Measurements from ENCODE around the gene EML6.
"Not testable (repeated sequence)": the region's sequence is repeated elsewhere in the genome, so short reads cannot be mapped to it uniquely, and the experiment has no call there.

The EML6 gene

GRCh38 chr2:54975598-54976492, 252.4 kb downstream of the EML6 start:
- no peak for DNase-seq

DNA sequence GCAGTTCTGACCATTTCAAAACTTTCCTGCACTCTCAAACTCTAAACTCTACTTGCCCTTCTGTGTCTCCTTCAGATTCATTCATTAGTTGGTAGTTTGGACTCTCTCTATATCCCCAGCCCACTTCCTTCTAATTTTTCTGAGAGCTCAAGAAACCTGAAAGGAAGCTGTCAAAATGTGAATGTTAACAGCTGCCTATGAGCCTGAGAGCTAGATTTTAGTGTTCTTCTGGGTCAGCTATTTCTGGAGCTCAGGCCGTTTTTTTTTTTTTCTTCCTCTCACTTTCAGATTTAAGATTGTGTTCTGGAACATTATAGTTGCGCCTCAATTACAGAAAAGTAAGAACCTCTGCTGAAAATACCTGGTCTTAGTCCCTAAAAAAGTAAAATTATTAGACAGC, 253.7 kb downstream of the EML6 start:
- DNase-seq = no peak

DNA sequence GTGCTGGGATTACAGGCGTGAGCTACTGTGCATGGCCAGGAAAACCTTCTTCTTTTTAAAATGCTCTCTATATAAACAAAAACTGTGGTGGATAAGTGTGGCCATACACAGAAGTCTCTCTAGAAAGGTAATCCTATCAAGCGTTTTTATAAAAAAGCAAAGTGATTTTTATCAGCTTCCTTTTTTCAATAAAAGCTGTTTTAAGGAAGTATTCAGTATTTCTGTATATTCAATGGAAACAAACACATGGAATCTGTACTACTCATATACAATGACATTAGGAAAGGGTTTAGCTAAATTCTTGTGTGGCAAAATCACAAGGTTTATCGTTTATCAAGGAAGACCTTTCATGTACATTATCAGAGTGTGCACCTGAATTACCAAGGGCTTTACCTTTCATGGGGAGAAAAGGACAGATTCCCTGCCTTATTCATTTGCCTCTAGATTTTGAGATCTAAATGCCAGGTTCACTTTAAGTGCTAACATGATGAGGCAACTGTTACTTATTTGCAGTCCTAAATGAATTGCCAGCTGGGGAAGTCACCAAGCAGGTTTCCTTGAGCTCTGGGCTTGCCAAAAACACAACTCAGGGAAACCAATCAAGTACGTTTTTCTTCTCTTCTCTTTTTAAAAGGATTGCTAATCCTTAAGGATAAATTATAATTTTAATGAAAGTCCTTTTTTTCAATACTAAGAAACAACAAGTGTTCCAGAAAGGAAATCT, 256.0 kb downstream of the EML6 start:
- no peak for DNase-seq

DNA sequence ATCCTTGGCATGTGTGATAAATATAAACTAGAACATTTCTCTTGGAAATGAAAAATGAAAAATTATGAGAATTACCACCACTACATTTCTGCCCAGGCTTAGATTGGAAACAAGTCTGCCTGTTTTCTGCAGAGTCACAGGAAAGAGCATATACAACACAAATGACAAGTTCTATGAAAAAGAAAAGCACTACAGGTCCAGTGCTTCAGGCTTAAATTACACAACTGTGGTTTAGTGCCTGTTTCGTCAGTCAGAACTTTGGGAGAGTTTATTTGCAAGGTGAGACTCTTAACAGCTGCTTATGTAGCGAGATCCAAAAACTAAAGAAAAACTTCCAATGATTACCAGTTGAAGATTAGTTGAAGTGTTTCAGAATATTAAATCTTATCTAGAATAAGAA, 257.9 kb downstream of the EML6 start:
- DNase-seq = no peak

GRCh38 chr2:54983345-54984220, 260.1 kb downstream of the EML6 start:
- no peak for DNase-seq

DNA sequence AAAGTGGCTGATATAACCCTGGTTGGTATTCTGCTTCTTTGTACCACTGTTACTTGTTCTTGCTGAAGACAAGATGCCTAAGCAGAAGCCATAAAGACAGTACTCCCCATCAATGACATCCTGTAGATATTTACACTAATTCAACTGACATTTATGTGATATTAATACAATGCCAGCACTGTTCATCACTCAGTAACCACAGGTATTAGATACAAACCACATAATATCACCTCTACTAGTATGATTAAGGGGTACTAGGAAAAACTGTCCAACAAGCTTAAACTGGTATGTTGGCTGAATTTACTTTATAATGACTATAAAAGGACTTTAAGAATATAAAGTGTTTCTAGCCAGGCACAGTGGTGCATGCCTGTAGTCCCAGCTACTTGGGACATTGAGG, 261.0 kb downstream of the EML6 start:
- no peak for DNase-seq

- DNase-seq = no peak
Measured at GRCh38 chr2:54986264-54986663, 262.8 kb downstream of the EML6 start.

- no peak for DNase-seq
Measured at GRCh38 chr2:54988612-54989011, 265.1 kb downstream of the EML6 start.

DNA sequence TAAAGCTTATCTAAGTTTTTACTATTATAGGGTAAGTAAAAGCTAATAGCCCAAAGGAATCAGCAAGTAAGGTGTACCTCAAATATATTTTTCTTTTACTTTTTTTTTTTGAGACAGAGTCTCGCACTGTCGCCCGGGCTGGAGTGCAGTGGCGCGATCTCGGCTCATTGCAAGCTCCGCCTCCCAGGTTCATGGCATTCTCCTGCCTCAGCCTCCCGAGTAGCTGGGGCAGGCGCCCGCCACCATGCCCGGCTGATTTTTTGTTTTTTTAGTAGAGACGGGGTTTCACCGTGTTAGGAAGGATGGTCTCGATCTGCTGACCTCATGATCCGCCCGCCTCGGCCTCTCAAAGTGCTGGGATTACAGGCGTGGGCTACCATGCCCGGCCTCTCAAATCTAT, 267.2 kb downstream of the EML6 start:
- DNase-seq = not testable (repeated sequence)

GRCh38 chr2:54995553-54995952, 272.1 kb downstream of the EML6 start:
- no peak for DNase-seq

DNA sequence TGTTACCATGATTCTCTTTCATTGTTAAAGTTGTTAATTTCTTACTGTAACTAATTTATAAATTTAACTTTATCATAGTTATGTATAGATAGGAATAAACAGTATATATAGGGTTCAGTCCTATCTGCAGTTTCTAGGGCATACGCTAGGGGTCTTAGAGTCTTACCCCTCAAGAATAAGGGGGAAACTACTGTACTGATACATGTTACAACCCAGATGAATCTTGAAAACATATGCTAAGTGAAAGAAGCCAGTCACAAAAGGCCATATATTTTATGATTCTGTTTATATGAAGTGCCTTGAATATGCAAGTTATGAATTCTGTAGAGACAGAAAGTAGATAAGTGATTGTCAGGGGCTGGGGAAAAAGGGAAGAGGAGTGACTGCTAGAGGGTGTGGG, 274.4 kb downstream of the EML6 start:
- DNase-seq = no peak

DNA sequence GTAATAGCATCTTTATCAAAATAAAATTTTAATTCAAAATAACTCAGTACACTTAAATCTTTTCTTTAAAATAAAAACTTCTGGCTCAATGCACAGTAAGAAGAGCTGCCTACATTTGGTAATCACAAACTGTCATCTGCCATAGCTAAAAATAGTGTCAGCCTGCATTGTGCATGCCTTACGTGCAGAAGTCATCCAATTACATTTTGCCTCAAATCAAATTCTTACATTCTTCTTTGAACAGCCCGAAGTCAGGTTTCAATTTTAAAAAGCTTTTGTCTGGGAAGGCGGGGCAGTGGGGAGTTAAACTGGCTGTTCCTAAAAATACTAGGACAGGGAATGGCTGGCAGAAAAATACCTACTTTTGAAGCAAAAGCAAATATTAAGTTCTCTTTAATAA, 275.7 kb downstream of the EML6 start:
- DNase-seq = no peak

DNA sequence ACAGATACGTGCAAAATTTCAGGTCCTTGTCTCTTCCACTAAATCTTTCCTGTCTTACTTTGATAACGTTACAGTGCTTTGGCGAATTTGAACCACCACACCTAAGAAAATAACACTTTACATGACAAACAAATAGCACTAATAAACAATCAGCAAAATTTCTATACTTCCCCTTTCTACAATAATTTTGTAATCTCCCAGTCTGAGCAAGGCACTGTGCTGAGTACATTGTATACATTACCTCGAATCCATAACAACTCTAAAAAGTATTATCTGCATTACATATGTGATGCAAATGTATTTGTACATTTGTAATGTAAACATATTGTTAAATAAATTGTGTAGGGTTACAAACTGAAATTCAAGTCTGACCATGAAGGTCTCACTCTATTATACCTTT, 276.9 kb downstream of the EML6 start:
- DNase-seq = no peak

- DNase-seq = no peak
Measured at GRCh38 chr2:55001716-55002115, 278.3 kb downstream of the EML6 start.

DNA sequence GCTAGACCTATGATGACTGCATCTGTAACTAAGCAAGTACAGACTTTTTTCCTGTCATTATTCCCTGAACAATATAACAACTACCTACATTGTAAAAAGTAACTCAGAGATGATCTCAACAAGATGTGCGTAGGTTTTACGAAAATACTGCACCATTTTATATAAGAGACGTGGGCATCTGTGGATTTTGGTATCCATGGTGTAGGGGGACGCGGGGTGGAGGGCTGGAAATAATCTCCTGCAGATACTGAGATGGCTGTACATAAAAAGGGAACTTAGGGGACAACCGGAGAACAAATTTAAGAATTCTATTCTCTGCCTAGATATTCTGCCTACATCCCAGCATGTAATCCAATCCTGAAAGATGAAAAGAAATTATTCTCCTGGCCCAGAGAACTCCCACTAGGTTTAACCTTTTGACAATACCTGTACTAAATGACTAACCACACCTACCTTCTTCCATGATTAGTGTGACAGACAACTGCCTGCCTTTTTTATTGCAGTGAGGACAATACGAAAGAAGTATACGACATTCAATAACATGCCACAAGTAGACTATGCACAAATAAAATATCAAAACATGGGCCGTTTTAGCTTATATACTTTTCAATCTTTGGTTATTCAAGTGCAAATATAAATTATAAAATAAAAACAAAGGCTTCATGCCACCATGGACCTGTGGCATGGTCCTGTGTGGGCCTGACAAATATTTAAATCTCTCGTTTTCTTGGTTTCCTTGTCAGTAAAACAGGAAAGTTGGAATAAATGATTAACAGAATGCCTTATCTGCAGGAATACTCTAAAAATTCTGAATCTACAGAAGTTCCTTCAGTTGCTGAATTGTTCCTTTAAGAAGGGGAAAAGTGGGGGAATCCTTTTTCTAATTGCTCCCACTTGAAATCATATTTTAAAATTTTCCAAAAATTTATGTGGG, 280.5 kb downstream of the EML6 start:
- no peak for DNase-seq

GRCh38 chr2:55006306-55006705, 282.8 kb downstream of the EML6 start:
- DNase-seq = no peak

GRCh38 chr2:55009277-55010060, 286.0 kb downstream of the EML6 start:
- no peak for DNase-seq

DNA sequence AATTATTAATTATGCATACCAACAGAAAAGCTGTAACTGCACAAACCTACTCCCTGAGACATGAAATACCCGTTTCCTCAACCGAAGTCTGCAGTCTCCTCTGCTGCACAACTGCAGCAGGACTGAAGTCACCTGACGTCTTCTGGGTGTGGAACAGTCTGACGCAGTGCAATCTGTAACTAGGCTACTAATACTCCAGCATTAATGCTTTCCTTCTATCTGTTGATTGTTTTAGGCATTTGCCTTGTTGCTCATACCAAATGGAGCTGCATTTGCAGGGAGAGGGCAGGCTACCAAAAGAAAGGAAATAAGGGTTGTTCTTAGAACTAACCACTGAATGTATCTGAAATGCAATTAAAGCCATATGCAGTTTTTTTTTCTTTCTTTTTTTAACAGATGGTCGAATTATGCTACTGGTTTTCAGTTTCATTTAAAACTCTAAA, 286.7 kb downstream of the EML6 start:
- DNase-seq = no peak

GRCh38 chr2:55010915-55011314, 287.5 kb downstream of the EML6 start:
- no peak for DNase-seq

- DNase-seq = no peak
Measured at GRCh38 chr2:55011831-55012671, 288.6 kb downstream of the EML6 start.

Data from NCI-H748 treated with DMSO at 0.1 percent for 48 hours (cell line).